ENCODE data around the gene ATP8B1. TPM values are rescaled to one million over a fixed set of nuclear protein-coding genes. Genes with fewer than 3 reads are reported as not detected.

Gene ATP8B1
- total RNA-seq, 1 experiment from 2014 or later: 1.1 TPM

DNA sequence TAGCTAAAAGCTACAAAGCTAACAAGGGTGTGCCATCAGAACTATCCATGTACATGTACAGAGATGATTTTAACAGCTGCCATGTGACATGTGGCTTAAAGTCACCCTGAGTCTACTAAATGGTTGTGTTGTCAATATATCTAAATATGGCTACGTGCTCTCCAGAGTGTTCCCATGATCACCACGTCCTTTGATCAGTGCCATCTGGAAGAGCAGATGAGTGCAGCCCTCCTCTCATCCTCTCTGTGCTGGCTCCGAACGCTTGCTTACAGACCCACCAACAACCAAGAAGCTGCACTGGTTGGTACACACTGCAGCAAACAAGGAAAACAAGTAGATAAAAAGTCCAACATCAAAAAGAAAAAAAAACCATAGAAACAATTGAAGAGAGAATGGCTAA is 92.9 kb downstream of the ATP8B1 start:
- no peak overlapping the region for H2BK12ac ChIP-seq (ENCODE audit: insufficient read length, low read depth, low read length)
- no peaks in the 10 kb centered on the region for H3K79me1 ChIP-seq (ENCODE audit: insufficient read depth, low read depth, low read length, poor library complexity, severe bottlenecking)
- H3K4ac ChIP-seq (ENCODE audit: low read depth, low read length): no peak overlapping the region
- H2AFZ ChIP-seq (ENCODE audit: low read length): no peak overlapping the region
- H4K91ac ChIP-seq (ENCODE audit: insufficient read length, low read depth, low read length): no peak overlapping the region
- no peaks in the 10 kb centered on the region for H4K20me1 ChIP-seq (ENCODE audit: control insufficient read depth, insufficient read depth, insufficient read length)
- no peaks in the 10 kb centered on the region for H3K9me3 ChIP-seq (ENCODE audit: control insufficient read depth, low read depth, low read length)
- no peak overlapping the region for H4K8ac ChIP-seq (replicated peaks; ENCODE audit: insufficient read length, low read depth, low read length)
- no peak overlapping the region for H2AK5ac ChIP-seq (ENCODE audit: insufficient read length, low read length)
- no peak overlapping the region for H3T11ph ChIP-seq (ENCODE audit: low read length)
- no peak overlapping the region for H3K27ac ChIP-seq (ENCODE audit: insufficient read length, low read depth, low read length)
- no peak for TF ChIP-seq CTCF (conservative IDR thresholded peaks at IDR 0.05)
- H4K5ac ChIP-seq (ENCODE audit: insufficient read length, low read depth, low read length): no peak overlapping the region
- no peak for DNase-seq
- Mint-ChIP-seq H3K4me3 (no peak overlapping the region), H3K27ac (peak overlapping the region in 1 of 3 experiments; percentile 60; a peak in 1 of 7 replicates), H3K9me3 (peaks cover 0 to 3% of the 10 kb centered on the region in 2 experiments; a peak in 1 of 5 replicates), H3K27me3 (ENCODE audit: low read depth) (no peaks in the 10 kb centered on the region; the same call in 1 of the 2 replicates), H3K4me1 (peaks cover 0 to 2% of the 10 kb centered on the region in 2 experiments; a peak in 1 of 4 replicates), H3K36me3 (ENCODE audit: insufficient read depth in 1 of 3, low read depth in 3 of 3) (no peaks in the 10 kb centered on the region; a peak in 1 of 7 replicates)
- no peak overlapping the region for H2BK15ac ChIP-seq (ENCODE audit: low read depth, low read length)
- no peak overlapping the region for H3K56ac ChIP-seq (ENCODE audit: insufficient read length, low read depth, low read length)
- WGBS (ENCODE audit: extremely low coverage, insufficient read length, low lambda C conversion rate): no CpG with 5 or more reads among the region's 4 CpGs
- no peak overlapping the region for H2BK20ac ChIP-seq (ENCODE audit: low read depth, low read length, poor library complexity, severe bottlenecking)
- no peaks in the 10 kb centered on the region for H3K79me2 ChIP-seq (ENCODE audit: insufficient read depth, low read length)
- no peaks in the 10 kb centered on the region for H3K23me2 ChIP-seq (ENCODE audit: insufficient read length, low read depth, low read length, poor library complexity, severe bottlenecking)
- H3K9ac ChIP-seq (ENCODE audit: extremely low read depth, insufficient read length, low read length): no peak overlapping the region
- no peak overlapping the region for H3K14ac ChIP-seq (ENCODE audit: insufficient read depth, low read length)
- H2BK120ac ChIP-seq (ENCODE audit: low read depth, low read length, poor library complexity, severe bottlenecking): no peak overlapping the region
- H3K4me1 ChIP-seq (ENCODE audit: insufficient read depth, low read length): no peaks in the 10 kb centered on the region
- no peak overlapping the region for H3K23ac ChIP-seq (ENCODE audit: insufficient read length, low read depth, low read length)
- H3K27me3 ChIP-seq (ENCODE audit: insufficient read depth, low read length): no peaks in the 10 kb centered on the region
- no peak overlapping the region for H3K18ac ChIP-seq (ENCODE audit: insufficient read length, low read depth, low read length)
- no peak overlapping the region for H2BK5ac ChIP-seq (ENCODE audit: insufficient read length, low read length)
- no peak overlapping the region for H3K4me2 ChIP-seq (ENCODE audit: insufficient read depth, insufficient read length, low read length)

All from H9 (cell line).